NCI-H524 treated with DMSO at 0.1 percent for 48 hours (cell line): ENCODE results near the gene ATXN3.
"Not testable (repeated sequence)": the region's sequence is repeated elsewhere in the genome, so short reads cannot be mapped to it uniquely, and the experiment has no call there.

ENCODE experiments used
- DNase-seq: peaks from one replicate; lab custom pipeline; 2025; lab: John Stamatoyannopoulos, UW

Gene ATXN3

DNA sequence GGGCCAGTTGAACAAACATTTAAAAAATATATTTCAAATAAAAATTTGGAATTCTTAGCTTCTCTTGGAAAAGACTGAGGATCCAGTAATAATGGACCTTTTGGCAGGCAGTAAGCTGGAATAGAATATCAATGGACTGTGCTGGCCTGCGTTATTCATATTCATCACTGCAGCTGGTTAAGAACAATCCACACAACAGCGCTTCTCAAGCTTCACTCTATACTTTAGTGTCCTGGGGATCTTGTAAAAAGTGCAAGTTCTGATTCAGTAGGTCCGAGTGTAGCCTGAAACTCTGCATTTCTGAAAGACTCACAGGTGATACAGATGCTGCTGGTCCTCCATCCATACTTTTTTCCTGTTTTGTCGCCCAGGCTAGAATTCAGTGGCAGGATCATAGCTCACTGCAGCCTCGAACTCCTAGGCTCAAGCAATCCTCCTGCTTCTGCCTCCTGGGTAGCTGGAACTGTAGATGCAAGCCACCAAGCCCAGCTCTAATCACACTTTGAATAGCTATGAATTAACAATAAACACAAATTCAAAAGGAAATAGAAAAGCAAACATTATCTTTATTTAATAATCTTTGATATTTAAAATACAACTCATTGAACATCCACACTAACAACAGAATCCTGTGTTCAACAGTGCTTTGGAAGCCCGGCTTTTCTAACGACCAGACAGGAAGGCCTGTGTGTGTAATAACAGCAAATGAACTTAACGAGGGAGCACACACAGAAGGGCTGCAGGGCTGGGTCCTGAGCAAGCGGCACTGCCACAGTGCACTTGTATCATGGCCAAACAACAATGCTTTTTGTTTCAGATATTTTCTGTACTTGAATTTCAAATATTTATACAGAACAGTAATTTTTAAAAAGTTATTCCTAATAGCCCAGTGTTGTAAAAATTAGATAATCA lies 48.1 kb downstream of the ATXN3 start:
- no peak for DNase-seq

DNA sequence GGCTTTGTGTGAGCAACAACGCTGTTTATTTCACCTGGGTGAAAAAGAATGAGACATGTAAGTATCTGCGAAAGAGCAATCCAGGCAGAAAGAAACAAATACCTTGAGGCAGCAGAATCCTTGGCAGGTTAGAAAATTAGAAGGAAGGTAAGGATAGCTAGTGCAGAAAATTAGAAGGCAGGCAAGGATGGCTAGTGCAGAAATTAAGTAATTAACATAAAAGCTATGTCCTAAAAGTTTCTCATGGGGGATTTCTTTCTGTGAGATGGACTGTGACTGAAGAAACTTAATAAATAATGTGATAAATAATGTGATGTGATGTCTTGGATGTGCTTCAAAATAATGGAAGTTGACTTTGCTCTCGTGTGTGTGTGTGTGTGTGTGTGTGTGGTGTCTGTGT lies 56.6 kb downstream of the ATXN3 start:
- no peak for DNase-seq

DNA sequence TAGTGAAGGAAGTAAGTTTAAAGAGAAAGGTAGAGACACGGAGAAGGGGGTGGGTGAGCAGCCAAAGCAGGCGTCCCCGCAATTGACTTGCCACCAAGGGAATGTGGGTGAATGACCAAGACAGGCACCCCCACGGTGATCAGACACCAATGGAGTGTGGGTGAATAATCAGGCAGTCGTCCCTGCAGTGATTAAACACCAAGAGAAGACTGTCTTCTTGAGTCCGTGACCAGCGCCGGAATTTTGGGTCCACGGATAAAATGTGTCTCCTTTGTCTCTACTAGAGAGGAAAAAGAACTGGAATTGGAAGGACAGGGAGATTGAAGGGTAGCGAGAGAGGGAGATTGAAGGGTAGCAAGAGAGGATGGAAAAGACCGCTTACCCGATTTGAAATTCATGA lies 57.2 kb downstream of the ATXN3 start:
- not testable (repeated sequence) for DNase-seq

DNA sequence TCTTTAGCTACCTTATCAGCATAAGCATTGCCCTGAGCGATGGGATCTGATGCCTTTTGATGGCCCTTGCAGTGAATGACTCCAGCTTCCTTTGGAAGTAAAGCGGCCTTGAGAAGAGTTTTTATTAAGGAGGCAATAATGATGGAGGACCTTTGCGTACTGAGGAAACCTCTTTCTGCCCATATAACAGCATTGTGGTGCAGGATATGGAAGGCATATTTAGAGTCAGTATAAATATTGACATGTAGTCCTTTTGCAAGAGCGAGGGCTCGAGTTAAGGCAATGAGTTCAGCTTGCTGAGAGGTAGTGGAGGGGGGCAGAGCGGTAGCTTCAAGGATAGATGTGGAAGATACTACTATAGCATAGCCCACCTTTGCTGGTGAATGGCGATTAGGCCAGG lies 60.5 kb downstream of the ATXN3 start:
- not testable (repeated sequence) for DNase-seq

DNA sequence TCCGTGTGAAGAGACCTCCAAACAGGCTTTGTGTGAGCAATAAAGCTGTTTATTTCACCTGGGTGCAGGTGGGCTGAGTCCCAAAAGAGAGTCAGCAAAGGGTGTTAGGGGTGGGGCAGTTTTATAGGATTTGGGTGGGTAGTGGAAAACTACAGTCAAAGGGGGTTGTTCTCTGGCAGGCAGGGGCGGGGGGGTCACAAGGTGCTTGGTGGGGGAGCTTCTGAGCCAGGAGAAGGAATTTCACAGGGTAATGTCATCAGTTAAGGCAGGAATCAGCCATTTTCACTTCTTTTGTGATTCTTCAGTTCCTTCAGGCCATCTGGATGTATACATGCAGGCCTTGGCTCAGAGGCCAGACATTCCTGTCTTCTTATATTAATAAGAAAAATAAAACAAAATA lies 64.6 kb downstream of the ATXN3 start:
- DNase-seq = not testable (repeated sequence)

DNA sequence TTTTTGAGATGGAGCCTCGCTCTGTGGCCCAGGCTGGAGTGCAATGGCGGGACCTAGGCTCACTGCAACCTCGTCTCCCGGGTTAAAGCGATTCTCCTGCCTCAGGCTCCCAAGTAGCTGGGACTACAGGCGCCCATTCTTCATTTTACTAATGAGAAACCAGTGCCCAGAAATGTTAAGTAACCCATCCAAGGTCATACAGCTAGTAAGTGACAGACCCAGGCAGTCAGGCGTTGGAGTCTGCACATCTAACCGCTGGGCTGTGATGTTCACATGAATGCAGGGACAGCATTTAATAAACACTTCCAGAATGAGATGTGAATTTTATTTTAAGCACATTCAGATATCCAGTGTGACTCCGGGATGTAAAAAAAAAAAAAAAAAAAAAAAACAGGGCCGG lies 65.2 kb downstream of the ATXN3 start:
- DNase-seq = no peak

DNA sequence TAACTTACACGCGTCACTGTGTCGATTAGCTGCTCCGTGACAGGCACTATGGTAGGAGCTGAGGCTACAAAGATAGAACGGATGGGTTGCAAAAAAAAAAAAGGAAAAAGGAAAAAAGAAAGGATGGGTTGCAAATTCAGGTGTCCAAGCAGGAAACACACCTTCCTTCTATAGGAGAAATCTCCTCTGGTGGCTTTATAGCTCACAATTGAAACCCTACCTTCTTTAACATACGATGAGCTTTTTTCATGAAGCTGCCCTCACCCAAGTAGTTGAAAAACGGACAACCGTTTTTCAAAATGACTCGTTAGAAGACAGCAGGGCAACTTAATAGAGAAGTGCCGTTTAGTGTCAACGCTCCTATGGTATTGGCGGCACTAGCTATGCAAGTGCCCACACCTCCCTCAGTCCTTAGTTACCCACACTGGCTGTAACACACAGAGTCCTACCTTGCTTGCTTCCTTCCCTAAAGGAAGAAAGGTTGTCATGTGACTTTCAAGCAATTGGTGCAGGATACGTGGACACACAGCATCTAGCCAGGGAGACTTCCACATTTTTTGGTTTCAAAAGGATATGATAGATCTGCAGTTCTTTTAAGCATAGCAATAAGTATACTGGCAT lies 65.8 kb downstream of the ATXN3 start:
- DNase-seq = no peak

DNA sequence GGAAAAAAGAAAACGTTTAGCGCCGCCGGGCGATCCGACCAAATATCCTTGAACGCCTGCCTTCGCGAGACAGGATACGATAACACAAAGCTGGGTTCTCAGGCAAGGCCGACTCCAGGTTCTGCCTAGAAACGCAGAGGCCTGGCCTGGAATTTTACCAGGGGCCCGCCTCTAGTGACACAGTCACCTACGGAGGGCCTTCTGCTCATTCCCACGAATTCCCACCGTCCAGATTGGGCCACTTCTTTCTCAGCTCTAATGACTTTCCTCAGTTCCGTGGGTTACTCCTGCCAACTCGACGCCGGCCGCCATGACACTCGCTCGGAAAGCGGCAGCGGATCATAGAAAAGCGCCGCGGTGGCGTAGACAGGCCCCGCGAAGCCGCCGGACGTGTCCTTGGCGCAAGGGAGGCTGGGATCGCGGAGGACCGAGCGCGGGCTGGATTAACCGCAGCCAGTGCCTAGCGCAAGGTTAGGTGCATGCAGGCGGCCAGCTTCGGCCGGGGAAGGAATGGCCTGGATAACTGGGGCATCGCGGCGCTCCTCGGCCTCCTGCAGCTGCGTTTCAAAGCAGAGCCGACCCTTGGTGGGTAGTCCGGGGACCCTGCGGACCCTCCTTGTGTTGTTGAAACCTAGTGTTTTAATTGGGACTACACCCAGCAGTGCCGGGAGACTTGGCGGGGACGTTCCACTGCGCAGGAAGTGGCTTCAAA lies 66.5 kb downstream of the ATXN3 start, which contains the start of gene TRIP11:
TRIP11 (minus strand) TSS at position 341 of the 712 bp plus-strand sequence. CDS start 374 bp downstream, outside the sequence.
- DNase-seq = peak; percentile 78

DNA sequence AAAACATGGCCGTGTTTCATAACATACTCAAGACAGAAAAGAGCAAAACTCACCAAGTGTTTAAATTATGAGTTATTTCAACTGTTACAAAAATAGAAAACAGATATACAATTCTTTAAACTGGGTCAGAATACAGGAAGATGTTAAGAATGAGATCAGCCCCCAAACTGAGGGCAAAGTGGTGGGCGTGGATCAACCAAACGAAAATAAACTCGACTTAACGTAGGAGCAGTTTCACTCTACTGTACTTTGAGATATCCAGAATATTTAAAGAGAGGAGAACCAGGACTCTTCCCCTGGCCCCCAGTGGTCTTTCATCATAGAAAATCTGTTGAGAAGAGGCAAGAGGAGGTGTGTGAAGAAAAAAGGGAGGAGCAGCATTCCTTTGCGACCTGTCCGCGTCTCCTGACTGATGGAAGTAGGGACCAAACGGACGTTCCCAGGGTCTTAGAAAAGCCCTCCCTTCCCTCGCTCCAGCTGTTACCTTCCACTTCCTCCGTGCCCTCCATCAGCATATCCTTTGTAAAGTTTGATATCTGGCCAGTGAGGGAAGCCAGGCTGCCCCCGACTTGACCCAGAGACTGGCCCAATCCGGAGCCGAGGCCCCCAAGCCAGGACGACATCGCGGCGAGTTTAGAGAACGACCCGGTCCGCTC lies 67.2 kb downstream of the ATXN3 start:
- DNase-seq = peak; percentile 42

DNA sequence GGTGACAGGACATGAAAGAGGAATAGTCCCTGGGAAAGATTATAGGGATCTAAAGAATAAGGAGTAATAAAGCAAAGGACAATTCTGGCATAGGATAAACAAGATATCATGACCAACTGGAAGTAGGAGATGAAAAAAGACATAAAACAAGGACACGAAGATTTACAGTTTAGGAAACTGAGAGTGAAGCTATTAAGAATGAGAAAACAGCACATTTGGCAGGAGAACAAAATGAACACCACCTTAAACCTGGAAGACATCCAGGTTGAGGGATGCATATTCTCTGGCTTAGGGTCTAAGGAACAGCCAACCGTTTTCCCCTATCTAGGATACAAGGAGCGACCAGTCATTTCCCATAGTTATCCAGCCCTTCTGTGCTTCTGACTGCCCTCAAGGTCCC lies 68.4 kb downstream of the ATXN3 start:
- no peak for DNase-seq

DNA sequence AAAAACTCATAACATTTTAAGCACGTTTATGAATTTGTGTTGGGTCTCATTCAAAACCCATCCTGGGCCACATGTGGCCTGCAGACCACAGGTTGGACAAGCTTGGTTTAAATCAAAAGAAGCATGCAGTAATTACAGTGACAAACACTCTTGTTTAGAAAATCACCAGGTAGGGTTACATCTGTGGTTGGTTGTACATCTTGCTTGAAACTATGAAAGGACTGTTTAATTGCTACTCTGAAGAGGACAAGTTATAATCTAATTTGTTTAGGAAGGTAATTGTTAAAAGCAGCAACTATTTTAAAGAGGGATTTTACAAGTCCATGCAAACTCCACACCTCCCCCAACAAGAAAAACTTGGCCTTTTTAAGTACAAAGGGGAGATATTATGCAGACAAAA lies 70.5 kb downstream of the ATXN3 start:
- no peak for DNase-seq

DNA sequence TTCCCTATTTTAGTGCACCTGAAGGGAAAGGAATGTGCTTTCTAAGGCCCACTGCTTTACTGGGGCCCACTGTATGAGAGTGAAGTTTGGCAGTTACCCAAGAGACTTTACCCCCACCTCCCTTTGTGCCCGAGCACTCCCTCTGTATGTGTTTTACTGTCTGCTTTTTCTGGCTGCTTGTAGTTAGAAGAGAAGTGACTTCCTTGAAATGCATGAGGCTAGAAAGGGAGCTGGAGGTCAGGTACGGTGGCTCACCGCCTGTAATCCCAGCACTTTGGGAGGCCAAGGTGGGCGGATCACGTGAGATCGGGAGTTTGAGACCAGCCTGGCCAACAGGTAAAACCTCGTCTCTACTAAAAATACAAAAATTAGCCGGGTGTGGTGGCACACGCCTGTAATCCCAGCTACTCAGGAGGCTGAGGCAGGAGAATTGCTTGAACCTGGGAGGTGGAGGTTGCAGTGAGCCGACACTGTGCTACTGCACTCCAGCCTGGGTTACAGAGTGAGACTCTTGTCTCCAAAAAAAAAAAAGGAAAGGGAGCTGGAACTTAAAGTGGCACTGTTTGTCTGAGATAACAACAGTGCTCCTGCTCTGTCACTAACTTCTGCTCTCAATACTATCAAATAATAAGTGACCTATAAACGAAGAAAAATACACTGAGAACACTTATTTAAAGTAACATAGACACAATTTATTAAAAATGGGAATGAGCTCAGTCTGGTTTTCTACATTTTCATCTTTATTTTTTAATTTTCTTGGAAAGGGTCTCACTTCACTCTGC lies 72.3 kb downstream of the ATXN3 start:
- no peak for DNase-seq

DNA sequence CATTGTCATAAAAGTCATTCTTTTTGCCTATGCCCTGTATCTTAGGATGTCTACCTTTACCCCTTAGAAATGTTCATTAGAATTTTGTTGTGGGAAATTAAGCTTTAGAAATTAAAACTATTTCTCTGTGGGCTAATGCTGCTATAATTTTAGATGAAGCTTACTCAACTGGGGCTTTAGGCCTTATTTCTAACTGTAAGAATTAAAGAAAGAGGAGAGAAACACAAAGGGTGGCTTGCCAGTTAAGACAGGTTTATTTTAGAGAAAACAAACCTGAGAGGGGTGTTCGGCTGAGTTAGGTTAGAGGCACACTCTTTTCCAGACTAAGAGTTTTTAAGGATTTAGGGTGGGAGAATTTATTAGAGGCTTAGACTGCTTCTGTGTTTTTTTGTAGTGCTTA lies 72.9 kb downstream of the ATXN3 start:
- no peak for DNase-seq

DNA sequence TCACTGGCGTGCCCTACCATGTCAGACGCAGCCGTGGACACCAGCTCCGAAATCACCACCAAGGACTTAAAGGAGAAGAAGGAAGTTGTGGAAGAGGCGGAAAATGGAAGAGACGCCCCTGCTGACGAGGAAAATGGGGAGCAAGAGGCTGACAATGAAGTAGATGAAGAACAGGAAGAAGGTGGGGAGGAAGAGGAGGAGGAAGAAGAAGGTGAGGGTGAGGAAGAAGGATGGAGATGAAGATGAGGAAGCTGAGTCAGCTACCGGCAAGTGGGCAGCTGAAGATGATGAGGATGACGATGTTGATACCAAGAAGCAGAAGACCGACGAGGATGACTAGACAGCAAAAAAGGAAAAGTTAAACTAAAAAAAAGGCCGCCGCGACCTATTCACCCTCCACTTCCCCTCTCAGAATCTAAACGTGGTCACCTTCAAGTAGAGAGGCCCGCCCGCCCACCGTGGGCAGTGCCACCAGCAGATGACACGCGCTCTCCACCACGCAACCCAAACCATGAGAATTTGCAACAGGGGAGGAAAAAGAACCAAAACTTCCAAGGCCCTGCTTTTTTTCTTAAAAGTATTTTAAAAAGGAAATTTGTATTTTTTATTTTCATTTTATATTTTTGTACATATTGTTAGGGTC lies 79.7 kb downstream of the ATXN3 start:
- DNase-seq = no peak

DNA sequence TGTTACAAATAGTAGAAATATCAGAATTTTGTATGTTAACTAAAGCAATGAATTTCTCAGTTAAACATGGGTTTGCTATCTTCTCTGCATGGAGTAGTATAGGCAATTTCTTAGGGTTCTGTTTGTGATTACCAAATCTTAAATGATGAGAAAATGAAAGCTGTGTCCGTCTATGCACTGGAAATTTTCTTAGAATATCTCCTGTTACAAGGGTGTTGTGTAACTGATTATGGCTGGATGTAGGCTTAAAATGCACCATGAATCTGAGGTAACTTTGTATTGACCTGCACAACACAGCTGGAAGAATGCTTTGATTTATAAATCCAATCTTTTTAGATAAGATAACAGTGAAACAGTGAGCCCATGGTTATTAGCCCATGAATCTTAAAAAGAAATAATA lies 84.3 kb downstream of the ATXN3 start:
- no peak for DNase-seq

DNA sequence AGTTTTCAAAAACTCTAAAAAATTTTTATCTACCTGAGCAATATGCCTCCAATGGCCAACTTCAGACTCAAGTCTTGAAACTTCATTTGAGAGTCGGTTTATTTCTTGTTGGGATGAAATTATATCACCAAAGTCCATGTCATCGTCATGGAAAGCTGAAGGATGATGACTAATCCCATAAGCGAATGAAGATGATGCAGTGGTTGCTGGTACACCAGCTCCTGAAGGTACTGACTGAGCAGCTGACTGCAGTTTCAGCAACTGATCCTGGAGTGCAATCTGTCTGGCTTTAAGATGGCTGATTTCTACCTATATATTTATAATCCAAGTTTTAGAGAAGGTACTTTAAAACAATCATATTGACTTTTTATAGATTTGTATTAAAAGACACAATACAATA lies 84.9 kb downstream of the ATXN3 start:
- DNase-seq = no peak

DNA sequence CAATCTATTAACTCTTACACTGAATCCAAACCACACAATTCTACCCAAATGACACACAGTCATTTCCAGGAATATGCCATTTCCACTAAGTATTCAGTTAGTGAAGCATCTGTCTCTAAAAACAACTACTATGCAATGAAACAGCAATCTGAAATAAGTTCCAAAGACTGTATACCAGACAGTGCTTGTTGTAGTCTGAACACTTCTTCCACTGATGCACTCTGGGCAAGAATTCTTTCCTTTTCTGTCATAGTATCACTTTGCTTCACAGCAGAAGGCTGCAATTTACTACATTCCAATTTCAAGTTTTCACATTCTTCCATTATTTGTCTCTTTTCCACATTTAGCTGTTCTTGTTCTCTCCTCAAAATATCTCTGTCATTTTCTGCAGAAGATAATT lies 92.3 kb downstream of the ATXN3 start:
- no peak for DNase-seq

DNA sequence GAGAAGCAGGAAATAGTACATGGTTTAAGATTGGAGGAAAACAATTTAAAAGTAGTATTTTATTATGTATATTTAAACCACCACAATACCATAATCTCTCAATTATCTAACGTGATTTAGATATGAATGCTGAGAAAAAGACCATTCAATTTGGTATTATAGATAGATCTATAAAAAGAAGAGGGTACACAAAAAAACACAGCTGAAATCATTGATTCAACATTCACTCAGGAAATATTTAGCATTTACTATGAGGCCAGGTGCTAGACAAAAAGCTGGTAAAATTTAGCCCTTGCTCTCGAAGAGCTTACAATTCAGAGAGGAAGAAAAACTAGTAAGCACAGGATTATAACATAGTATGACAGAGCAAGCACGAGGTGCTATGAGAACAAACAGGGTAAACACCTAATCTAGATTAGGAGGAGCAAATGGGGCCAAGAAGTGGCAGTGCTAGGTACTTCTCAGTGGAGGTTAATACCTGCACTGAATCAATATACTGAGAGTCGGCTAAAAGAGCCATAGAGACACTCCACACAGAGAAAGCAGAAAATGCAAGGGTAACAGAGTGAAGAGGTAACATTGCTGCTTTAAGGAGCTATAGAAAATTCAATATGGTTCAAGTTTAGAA lies 94.1 kb downstream of the ATXN3 start:
- DNase-seq = no peak

DNA sequence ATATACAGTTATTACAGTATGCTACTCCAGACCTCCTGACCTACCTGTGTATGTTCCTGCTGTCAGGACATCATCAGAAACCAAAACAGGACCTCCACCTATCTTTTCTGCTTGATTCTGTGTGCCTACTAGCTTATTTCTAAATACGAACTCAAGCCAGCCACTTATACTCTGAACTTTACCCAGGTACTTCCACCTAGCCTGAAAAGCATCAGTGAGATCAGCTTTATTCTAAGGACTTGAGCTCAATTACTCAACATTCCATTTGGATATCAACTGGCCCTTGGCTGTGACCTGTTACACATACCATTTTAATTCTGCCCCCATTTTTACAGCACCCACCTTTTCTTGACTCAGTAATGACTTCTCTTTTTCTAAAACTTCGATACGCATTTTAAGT lies 95.7 kb downstream of the ATXN3 start:
- no peak for DNase-seq

DNA sequence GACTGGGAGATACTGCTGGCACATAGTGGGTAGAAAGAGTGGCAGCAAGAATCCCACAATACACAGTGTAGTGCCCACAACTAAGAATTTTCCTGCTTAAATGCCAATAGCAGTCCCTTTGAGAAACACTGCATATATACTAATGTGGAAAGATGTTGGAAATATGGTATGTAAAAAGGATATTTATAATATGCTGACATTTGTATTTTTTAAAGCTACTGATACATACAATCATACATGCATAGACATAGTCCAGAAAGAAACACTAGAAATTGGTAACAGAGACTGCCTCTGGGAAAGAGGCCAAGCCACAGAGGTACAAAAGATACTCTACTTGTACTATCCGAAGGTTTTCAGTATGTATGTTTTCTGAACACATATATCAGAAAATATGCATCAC lies 96.8 kb downstream of the ATXN3 start:
- DNase-seq = no peak
